ENCODE results near the gene CRACDL.

GRCh38 chr2:98947554-98947953 is 11.5 kb upstream of the CRACDL start:
- TF ChIP-seq CSDC2 (CRISPR knock-in tag; IDR thresholded peaks at IDR 0.05) (no peak), TSHZ2 (CRISPR knock-in tag; IDR thresholded peaks at IDR 0.05) (no peak), TCF4 (CRISPR knock-in tag; IDR thresholded peaks at IDR 0.05; ENCODE audit: borderline replicate concordance) (no peak), PPARA (CRISPR knock-in tag; IDR thresholded peaks at IDR 0.05; ENCODE audit: borderline replicate concordance) (no peak), SNAI2 (CRISPR knock-in tag; IDR thresholded peaks at IDR 0.05) (no peak), ZFP3 (CRISPR knock-in tag; IDR thresholded peaks at IDR 0.05) (no peak), CSRNP3 (CRISPR knock-in tag; IDR thresholded peaks at IDR 0.05) (no peak), GLIS3 (CRISPR knock-in tag; IDR thresholded peaks at IDR 0.05) (no peak), ZNF8 (CRISPR knock-in tag; IDR thresholded peaks at IDR 0.05) (no peak), PATZ1 (CRISPR knock-in tag; IDR thresholded peaks at IDR 0.05; ENCODE audit: borderline replicate concordance) (no peak)

Measured in SK-N-SH treated with all-trans-retinoic acid at 6 μM for 48 hours (cell line).